Astrocyte (in vitro differentiated cells and primary cell): ENCODE measurements around the gene TOMM22.

Experiments used
- CTCF ChIP-seq: IDR thresholded peaks from 2 replicates; pipeline ENCODE4 v1.5.1; 2011; ENCODE audit warnings: low read depth, mild to moderate bottlenecking, inconsistent platforms, low read length, moderate library complexity; ENCODE audit not compliant: insufficient read depth
- EZH2 ChIP-seq: IDR thresholded peaks from 2 replicates; pipeline ENCODE4 v1.6.1; 2012; ENCODE audit warnings: mild to moderate bottlenecking, low read length, inconsistent platforms; ENCODE audit not compliant: insufficient read depth

- TF ChIP-seq CTCF (no peak), EZH2 (no peak)
Observed at GRCh38 chr22:38698407-38699094, 16.8 kb downstream of the TOMM22 start.
